A549 (cell line): ENCODE results near the gene EP300. TPM values are rescaled to one million over a fixed set of nuclear protein-coding genes. Genes with fewer than 3 reads are reported as not detected.
"Not testable (repeated sequence)": the region's sequence is repeated elsewhere in the genome, so short reads cannot be mapped to it uniquely, and the experiment has no call there.

ENCODE experiments used
- ATAC-seq, 2 experiments: fragments of 200-7000 bp in 1 of 2; fragments of >200 bp in 1 of 2; cut with Nextera tagmentation in 1 of 2; cut with Tn5 transposase in 1 of 2; 3 replicates each; pipeline versions ENCODE4 v1.8.0 to v1.9.1; 2018 to 2020; ENCODE audit warnings: mild to moderate bottlenecking in 1 of 2, moderate library complexity in 1 of 2
- CTCF ChIA-PET: fragments of 300-600 bp; sonication (Branson Sonifier 250); formaldehyde crosslinking; extraction: SDS; loops from one replicate; lab custom pipeline; 2021; ENCODE audit warnings: antibody characterized with exemption, inconsistent platforms; lab: Yijun Ruan, JAX
- POLR2A ChIA-PET: fragments of 350-600 bp; formaldehyde crosslinking; extraction: SDS; loops from one replicate; lab custom pipeline; 2021; ENCODE audit warnings: antibody characterized with exemption, inconsistent platforms; lab: Yijun Ruan, JAX
- DNase-seq, 2 experiments: peaks; one replicate each; pipeline versions ENCODE4 v3.0.0 to v3.0.0-alpha.2; 2011 to 2016; ENCODE audit warnings: low read depth in 1 of 2, low spot score in 1 of 2
- FAIRE-seq: peaks from 2 replicates; lab custom pipeline; 2011; peaks lifted over from hg19 to GRCh38; lab: Jason Lieb, UNC
- H3K27ac ChIP-seq, 2 experiments: fragments of >200 bp; sonication (Bioruptor Twin); formaldehyde crosslinking; 3 replicates each; pipeline ENCODE4 v1.5.1; 2016 to 2017
- H3K4me1 ChIP-seq: fragments of >200 bp; sonication (Bioruptor Twin); formaldehyde crosslinking; 3 replicates; pipeline ENCODE4 v1.6.1; 2016
- H3K4me2 ChIP-seq: fragments of >200 bp; sonication (Bioruptor Twin); formaldehyde crosslinking; 3 replicates; pipeline ENCODE4 v1.6.1; 2016
- H3K4me3 ChIP-seq: fragments of >200 bp; sonication (Bioruptor Twin); formaldehyde crosslinking; 3 replicates; pipeline ENCODE4 v1.5.1; 2016
- H3K9me3 ChIP-seq: fragments of >200 bp; sonication (Bioruptor Twin); formaldehyde crosslinking; 3 replicates; pipeline ENCODE4 v1.6.1; 2016
- CBX8 ChIP-seq: fragments of 200-600 bp; sonication (generic); IDR thresholded peaks from 2 replicates; pipeline ENCODE4 v1.6.1; 2016
- CHD2 ChIP-seq: fragments of 150-350 bp; IDR thresholded peaks from 2 replicates; pipeline ENCODE4 v1.6.1; 2014; ENCODE audit warnings: low read length; ENCODE audit not compliant: partially characterized antibody
- EP300 ChIP-seq, 2 experiments: fragments of >200 bp; sonication (Bioruptor Twin); formaldehyde crosslinking; IDR thresholded peaks; 2 replicates in 1 of 2; 3 replicates in 1 of 2; pipeline ENCODE4 v1.6.1; 2016 to 2017
- FOSB ChIP-seq: fragments of 250-450 bp; sonication (Bioruptor Pico); IDR thresholded peaks from 2 replicates; pipeline ENCODE4 v1.5.0; 2020; ENCODE audit warnings: mild to moderate bottlenecking, moderate library complexity
- HEYL ChIP-seq: fragments of 250-450 bp; sonication (Bioruptor Pico); IDR thresholded peaks from 2 replicates; pipeline ENCODE4 v1.8.0; 2021; ENCODE audit warnings: mild to moderate bottlenecking, moderate library complexity
- HOXB13 ChIP-seq: fragments of 250-450 bp; sonication (Bioruptor Pico); IDR thresholded peaks from 2 replicates; pipeline ENCODE4 v1.5.0; 2020; ENCODE audit warnings: low read depth, mild to moderate bottlenecking, moderate library complexity
- HOXB5 ChIP-seq: fragments of 250-450 bp; sonication (Bioruptor Pico); IDR thresholded peaks from 2 replicates; pipeline ENCODE4 v1.5.0; 2020; ENCODE audit warnings: mild to moderate bottlenecking, moderate library complexity
- KDM5A ChIP-seq: fragments of 200-600 bp; sonication (generic); IDR thresholded peaks from 2 replicates; pipeline ENCODE4 v1.6.1; 2016; ENCODE audit warnings: antibody characterized with exemption, mild to moderate bottlenecking
- MYC ChIP-seq: IDR thresholded peaks from 2 replicates; pipeline ENCODE4 v1.6.1; 2012; ENCODE audit warnings: mild to moderate bottlenecking, inconsistent platforms, low read length, improper control_type of control experiment, borderline replicate concordance
- NPAS2 ChIP-seq: fragments of 250-450 bp; sonication (Bioruptor Pico); IDR thresholded peaks from 2 replicates; pipeline ENCODE4 v1.8.0; 2022; ENCODE audit warnings: mild to moderate bottlenecking, moderate library complexity, borderline replicate concordance
- NR3C1 ChIP-seq: fragments of >200 bp; sonication (Bioruptor Twin); formaldehyde crosslinking; IDR thresholded peaks from 3 replicates; pipeline ENCODE4 v1.6.1; 2017
- PBX3 ChIP-seq: IDR thresholded peaks from 2 replicates; pipeline ENCODE4 v1.6.1; 2012
- RARB ChIP-seq: fragments of 250-450 bp; sonication (Bioruptor Pico); IDR thresholded peaks from 2 replicates; pipeline ENCODE4 v1.8.0; 2021; ENCODE audit warnings: mild to moderate bottlenecking, moderate library complexity
- ZC3H11A ChIP-seq: fragments of 450-650 bp; IDR thresholded peaks from 2 replicates; pipeline ENCODE4 v1.6.1; 2014; ENCODE audit warnings: antibody characterized with exemption, mild to moderate bottlenecking
- ZNF302 ChIP-seq: fragments of 250-450 bp; sonication (Bioruptor Pico); IDR thresholded peaks from 2 replicates; pipeline ENCODE4 v1.9.0; 2021; ENCODE audit warnings: inconsistent platforms, mild to moderate bottlenecking, moderate library complexity
- ZSCAN20 ChIP-seq: fragments of 250-450 bp; sonication (Bioruptor Pico); IDR thresholded peaks from 2 replicates; pipeline ENCODE4 v1.8.0; 2022; ENCODE audit warnings: mild to moderate bottlenecking, moderate library complexity
- WGBS: methylation state at CpG from one replicate; pipeline ENCODE4 v1.1.6; 2017; ENCODE audit errors: missing lambda C conversion rate; 5-methylcytosine and 5-hydroxymethylcytosine counted together
- polyA plus RNA-seq, 4 experiments: library from polyadenylated mRNA; depleted of rRNA in 3 of 4; stranded (reverse); fragments of >200 nt; fragmentation: RNase III in 1 of 4; extraction: RNeasy Plus Mini Kit Qiagen cat#74134 plus additional on column Dnase treatment in 1 of 4; gene quantifications; 2 replicates in 3 of 4; 3 replicates in 1 of 4; pipeline ENCODE4 v1.2.3, GENCODE V29; 2011 to 2017
- TF ChIP-seq, protein P1 (sequence below): fragments of 450-650 bp; IDR thresholded peaks from 2 replicates; pipeline ENCODE4 v1.6.1; 2014; ENCODE audit warnings: antibody characterized with exemption
- TF ChIP-seq, protein P2 (sequence below): fragments of 200-600 bp; sonication (generic); IDR thresholded peaks from 2 replicates; pipeline ENCODE4 v1.6.1; 2016; ENCODE audit warnings: antibody characterized with exemption, mild to moderate bottlenecking, moderate library complexity
- TF ChIP-seq, protein P3 (sequence below): fragments of >200 bp; sonication (Bioruptor Twin); formaldehyde crosslinking; IDR thresholded peaks from 3 replicates; pipeline ENCODE4 v1.5.1; 2016

EP300 gene
- polyA plus RNA-seq, 2 of the 4 experiments (the other 2 are of a cell fraction), result 15.5 to 18.2 TPM

DNA sequence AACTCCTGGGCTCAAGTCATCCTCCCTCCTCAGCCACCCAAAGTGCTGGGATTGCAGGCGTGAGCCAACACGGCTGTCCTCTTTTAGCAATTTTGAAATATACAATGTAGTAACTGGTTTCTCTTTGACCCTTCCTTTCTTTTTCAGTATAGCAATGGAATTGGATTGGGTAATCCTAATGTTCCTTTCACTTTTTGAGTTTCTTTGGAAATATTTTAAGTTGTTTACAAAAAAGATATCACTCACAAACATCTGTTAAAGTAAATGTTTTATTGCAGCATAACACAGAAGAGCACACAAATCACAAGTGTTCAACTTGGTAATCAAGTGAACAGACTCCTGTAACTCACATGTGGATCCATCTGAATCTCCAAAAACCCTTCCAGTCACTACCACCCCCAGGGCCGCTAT, 44.6 kb upstream of the EP300 start:
- H3K9me3 ChIP-seq, result no peaks in the 10 kb centered on the region
- no peak overlapping the region for H3K27ac ChIP-seq
- no peak overlapping the region for H3K4me3 ChIP-seq
- FAIRE-seq (no peak), ATAC-seq (no peak), DNase-seq (no peak)
- POLR2A ChIA-PET, result no interaction called here
- H3K4me2 ChIP-seq, result no peak overlapping the region
- CTCF ChIA-PET, result no interaction called here
- TF ChIP-seq KDM5A (no peak), RARB (no peak), MYC (no peak), CBX8 (no peak), ZC3H11A (no peak)
- peaks cover 5% of the 10 kb centered on the region; the same call in 2 of the 3 replicates for H3K4me1 ChIP-seq
- WGBS, result 76% methylated on average over 3 of the region's 3 CpGs

DNA sequence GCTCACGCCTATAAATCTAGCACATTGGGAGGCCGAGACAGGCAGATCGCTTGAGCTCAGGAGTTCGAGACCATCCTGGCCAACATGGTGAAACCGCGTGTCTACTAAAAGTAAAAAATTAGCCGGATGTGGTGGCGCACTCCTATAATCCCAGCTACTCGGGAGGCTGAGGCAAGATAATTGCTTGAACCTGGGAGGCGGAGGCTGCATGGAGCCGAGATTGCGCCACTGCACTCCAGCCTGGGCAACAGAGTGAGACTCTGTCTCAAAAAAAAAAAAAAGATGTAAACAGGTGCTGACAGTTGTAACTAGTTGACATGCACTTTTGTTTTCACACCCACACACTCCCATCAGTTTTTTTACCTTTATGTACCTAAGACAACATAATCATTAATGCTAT, 44.0 kb upstream of the EP300 start:
- H3K27ac ChIP-seq, DNase-seq, H3K4me2 ChIP-seq, H3K4me1 ChIP-seq, H3K9me3 ChIP-seq, ATAC-seq, POLR2A ChIA-PET, H3K4me3 ChIP-seq, CTCF ChIA-PET, FAIRE-seq: not testable (repeated sequence)
- 87% methylated on average over 12 of the region's 12 CpGs for WGBS

GRCh38 chr22:41048791-41049717, 43.3 kb upstream of the EP300 start:
- no peaks in the 10 kb centered on the region for H3K9me3 ChIP-seq
- FAIRE-seq, result no peak
- H3K4me2 ChIP-seq, result no peak overlapping the region
- 81% methylated on average over 22 of the region's 31 CpGs for WGBS
- CTCF ChIA-PET, result no interaction called here
- TF ChIP-seq EP300 (IDR thresholded peaks at IDR 0.05) (no peak), PBX3 (no peak), NPAS2 (no peak)
- TF ChIP-seq, all 56 proteins: peak for 0
- Histone ChIP-seq H3K4me1 (peaks cover 8% of the 10 kb centered on the region; the same call in 2 of the 3 replicates), H3K4me3 (no peak overlapping the region), H3K27ac (no peak overlapping the region)
- POLR2A ChIA-PET, result no interaction called here
- DNase-seq (no peak), ATAC-seq (no peak; a peak in 1 of 6 replicates)

DNA sequence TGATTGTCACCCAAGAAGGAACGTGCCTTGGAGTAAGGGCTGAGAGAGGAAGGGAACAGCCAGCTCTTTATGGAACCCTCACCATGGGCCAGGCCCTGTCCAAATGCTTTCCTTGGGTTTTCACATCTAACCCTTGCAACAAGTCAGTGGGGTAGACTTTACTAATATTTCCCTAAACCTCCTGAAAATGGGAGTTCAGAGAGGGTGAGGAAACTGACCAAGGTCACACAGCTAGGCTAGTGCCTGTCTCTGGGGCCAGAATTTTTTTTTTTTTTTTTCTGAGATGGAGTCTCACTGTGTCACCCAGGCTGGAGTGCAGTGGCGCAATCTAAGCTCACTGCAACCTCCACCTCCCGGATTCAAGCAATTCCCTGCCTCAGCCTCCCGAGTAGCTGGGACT, 42.6 kb upstream of the EP300 start:
- CTCF ChIA-PET, H3K4me3 ChIP-seq, POLR2A ChIA-PET, H3K27ac ChIP-seq, H3K4me1 ChIP-seq, FAIRE-seq, H3K9me3 ChIP-seq, DNase-seq, H3K4me2 ChIP-seq, ATAC-seq: not testable (repeated sequence)
- 61% methylated on average over 4 of the region's 4 CpGs for WGBS

GRCh38 chr22:41050883-41051282, 41.5 kb upstream of the EP300 start:
- no peak for DNase-seq
- CTCF ChIA-PET, result no interaction called here
- FAIRE-seq, result no peak
- Histone ChIP-seq H3K4me1 (peaks cover 8% of the 10 kb centered on the region; the same call in 2 of the 3 replicates), H3K9me3 (no peaks in the 10 kb centered on the region), H3K4me3 (no peak overlapping the region), H3K27ac (no peak overlapping the region), H3K4me2 (no peak overlapping the region)
- 81% methylated on average over 2 of the region's 2 CpGs for WGBS
- POLR2A ChIA-PET, result interaction anchor here (0.6 kb wide), 1 partner anchor 90 kb away, joined by 5 read pairs; no protein-coding TSS in a partner anchor
- no peak for ATAC-seq
- TF ChIP-seq ZNF302 (CRISPR knock-in tag), result no peak
- no peak for TF ChIP-seq CHD2
- no peak for TF ChIP-seq ZSCAN20
- no peak for TF ChIP-seq NR3C1
- no peak for TF ChIP-seq KDM5A
- TF ChIP-seq HOXB13 (CRISPR knock-in tag), result no peak
- no peak for TF ChIP-seq HOXB5 (CRISPR knock-in tag)
- no peak for TF ChIP-seq FOSB (CRISPR knock-in tag)
- TF ChIP-seq ZC3H11A, result no peak
- no peak for TF ChIP-seq HEYL
- TF ChIP-seq, protein P1, sequence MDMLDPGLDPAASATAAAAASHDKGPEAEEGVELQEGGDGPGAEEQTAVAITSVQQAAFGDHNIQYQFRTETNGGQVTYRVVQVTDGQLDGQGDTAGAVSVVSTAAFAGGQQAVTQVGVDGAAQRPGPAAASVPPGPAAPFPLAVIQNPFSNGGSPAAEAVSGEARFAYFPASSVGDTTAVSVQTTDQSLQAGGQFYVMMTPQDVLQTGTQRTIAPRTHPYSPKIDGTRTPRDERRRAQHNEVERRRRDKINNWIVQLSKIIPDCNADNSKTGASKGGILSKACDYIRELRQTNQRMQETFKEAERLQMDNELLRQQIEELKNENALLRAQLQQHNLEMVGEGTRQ, result no peak
- TF ChIP-seq, protein P2, sequence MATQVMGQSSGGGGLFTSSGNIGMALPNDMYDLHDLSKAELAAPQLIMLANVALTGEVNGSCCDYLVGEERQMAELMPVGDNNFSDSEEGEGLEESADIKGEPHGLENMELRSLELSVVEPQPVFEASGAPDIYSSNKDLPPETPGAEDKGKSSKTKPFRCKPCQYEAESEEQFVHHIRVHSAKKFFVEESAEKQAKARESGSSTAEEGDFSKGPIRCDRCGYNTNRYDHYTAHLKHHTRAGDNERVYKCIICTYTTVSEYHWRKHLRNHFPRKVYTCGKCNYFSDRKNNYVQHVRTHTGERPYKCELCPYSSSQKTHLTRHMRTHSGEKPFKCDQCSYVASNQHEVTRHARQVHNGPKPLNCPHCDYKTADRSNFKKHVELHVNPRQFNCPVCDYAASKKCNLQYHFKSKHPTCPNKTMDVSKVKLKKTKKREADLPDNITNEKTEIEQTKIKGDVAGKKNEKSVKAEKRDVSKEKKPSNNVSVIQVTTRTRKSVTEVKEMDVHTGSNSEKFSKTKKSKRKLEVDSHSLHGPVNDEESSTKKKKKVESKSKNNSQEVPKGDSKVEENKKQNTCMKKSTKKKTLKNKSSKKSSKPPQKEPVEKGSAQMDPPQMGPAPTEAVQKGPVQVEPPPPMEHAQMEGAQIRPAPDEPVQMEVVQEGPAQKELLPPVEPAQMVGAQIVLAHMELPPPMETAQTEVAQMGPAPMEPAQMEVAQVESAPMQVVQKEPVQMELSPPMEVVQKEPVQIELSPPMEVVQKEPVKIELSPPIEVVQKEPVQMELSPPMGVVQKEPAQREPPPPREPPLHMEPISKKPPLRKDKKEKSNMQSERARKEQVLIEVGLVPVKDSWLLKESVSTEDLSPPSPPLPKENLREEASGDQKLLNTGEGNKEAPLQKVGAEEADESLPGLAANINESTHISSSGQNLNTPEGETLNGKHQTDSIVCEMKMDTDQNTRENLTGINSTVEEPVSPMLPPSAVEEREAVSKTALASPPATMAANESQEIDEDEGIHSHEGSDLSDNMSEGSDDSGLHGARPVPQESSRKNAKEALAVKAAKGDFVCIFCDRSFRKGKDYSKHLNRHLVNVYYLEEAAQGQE, result no peak
- TF ChIP-seq, protein P3, sequence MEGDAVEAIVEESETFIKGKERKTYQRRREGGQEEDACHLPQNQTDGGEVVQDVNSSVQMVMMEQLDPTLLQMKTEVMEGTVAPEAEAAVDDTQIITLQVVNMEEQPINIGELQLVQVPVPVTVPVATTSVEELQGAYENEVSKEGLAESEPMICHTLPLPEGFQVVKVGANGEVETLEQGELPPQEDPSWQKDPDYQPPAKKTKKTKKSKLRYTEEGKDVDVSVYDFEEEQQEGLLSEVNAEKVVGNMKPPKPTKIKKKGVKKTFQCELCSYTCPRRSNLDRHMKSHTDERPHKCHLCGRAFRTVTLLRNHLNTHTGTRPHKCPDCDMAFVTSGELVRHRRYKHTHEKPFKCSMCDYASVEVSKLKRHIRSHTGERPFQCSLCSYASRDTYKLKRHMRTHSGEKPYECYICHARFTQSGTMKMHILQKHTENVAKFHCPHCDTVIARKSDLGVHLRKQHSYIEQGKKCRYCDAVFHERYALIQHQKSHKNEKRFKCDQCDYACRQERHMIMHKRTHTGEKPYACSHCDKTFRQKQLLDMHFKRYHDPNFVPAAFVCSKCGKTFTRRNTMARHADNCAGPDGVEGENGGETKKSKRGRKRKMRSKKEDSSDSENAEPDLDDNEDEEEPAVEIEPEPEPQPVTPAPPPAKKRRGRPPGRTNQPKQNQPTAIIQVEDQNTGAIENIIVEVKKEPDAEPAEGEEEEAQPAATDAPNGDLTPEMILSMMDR, result no peak
